H1 (cell line): ENCODE measurements around the gene NADSYN1. TPM values are rescaled to one million over a fixed set of nuclear protein-coding genes. Genes with fewer than 3 reads are reported as not detected.

Experiments
- CTCF ChIA-PET: fragments of 300-600 bp; sonication (Branson Sonifier 250); formaldehyde crosslinking; loops from one replicate; lab custom pipeline; 2021; ENCODE audit not compliant: partially characterized antibody; lab: Charles Lee
- POLR2A ChIA-PET: fragments of 300-600 bp; sonication (Branson Sonifier 250); formaldehyde crosslinking; loops from one replicate; lab custom pipeline; 2021; ENCODE audit warnings: inconsistent platforms; ENCODE audit not compliant: partially characterized antibody; lab: Charles Lee
- DNase-seq, 2 experiments: peaks; one replicate each; pipeline versions ENCODE4 v3.0.0 to v3.0.0-alpha.2; 2010 to 2022; ENCODE audit warnings: low spot score in 2 of 2, low read depth in 1 of 2, mixed read lengths in 1 of 2
- FAIRE-seq: peaks from 2 replicates; lab custom pipeline; 2011; peaks lifted over from hg19 to GRCh38; lab: Jason Lieb, UNC
- H2AFZ ChIP-seq: 2 replicates; pipeline ENCODE4 v1.8.1; 2012; ENCODE audit warnings: low read length, inconsistent platforms
- H2AK5ac ChIP-seq: 2 replicates; pipeline ENCODE4 v1.6.1; 2013; ENCODE audit warnings: low read depth, low read length
- H2BK120ac ChIP-seq: replicated peaks from 2 replicates; pipeline ENCODE3; 2013; ENCODE audit warnings: low read depth, low read length, inconsistent platforms
- H2BK12ac ChIP-seq: 2 replicates; pipeline ENCODE4 v1.6.1; 2013; ENCODE audit warnings: low read depth, low read length
- H2BK15ac ChIP-seq: 2 replicates; pipeline ENCODE4 v1.6.1; 2013; ENCODE audit warnings: low read length
- H2BK20ac ChIP-seq: 2 replicates; pipeline ENCODE4 v1.6.1; 2013; ENCODE audit warnings: low read length
- H2BK5ac ChIP-seq: 2 replicates; pipeline ENCODE4 v1.6.1; 2013; ENCODE audit warnings: low read depth, low read length
- H3K14ac ChIP-seq: 2 replicates; pipeline ENCODE4 v1.6.1; 2013; ENCODE audit warnings: inconsistent platforms; ENCODE audit not compliant: insufficient read length
- H3K18ac ChIP-seq: 2 replicates; pipeline ENCODE4 v1.6.1; 2013; ENCODE audit warnings: low read length; ENCODE audit errors: extremely low read depth
- H3K23ac ChIP-seq: 2 replicates; pipeline ENCODE4 v1.6.1; 2013; ENCODE audit warnings: inconsistent platforms; ENCODE audit not compliant: insufficient read length
- H3K23me2 ChIP-seq: 2 replicates; pipeline ENCODE4 v1.6.1; 2013; ENCODE audit warnings: low read depth, low read length
- H3K27ac ChIP-seq: 2 replicates; pipeline ENCODE4 v1.6.1; 2011; ENCODE audit warnings: low read depth, low read length, inconsistent platforms
- H3K27me3 ChIP-seq, 4 experiments: replicated peaks in 1 of 4; 1 replicate in 1 of 4; 2 replicates in 3 of 4; pipeline versions ENCODE4 v1.6.1 to v1.8.1; 2011 to 2013; ENCODE audit warnings: low read length in 3 of 4, mild to moderate bottlenecking in 3 of 4, inconsistent platforms in 2 of 4, mixed read lengths in 2 of 4, moderate library complexity in 1 of 4; ENCODE audit not compliant: control insufficient read depth in 3 of 4, insufficient read depth in 3 of 4; ENCODE audit errors: extremely low read depth in 1 of 4
- H3K36me3 ChIP-seq, 4 experiments: 2 replicates each; pipeline versions ENCODE4 v1.6.1 to v1.8.1; 2011 to 2013; ENCODE audit warnings: mild to moderate bottlenecking in 4 of 4, low read length in 3 of 4, moderate library complexity in 2 of 4, control low read depth in 1 of 4, inconsistent platforms in 1 of 4; ENCODE audit not compliant: insufficient read depth in 4 of 4, control insufficient read depth in 2 of 4
- H3K4ac ChIP-seq: replicated peaks from 2 replicates; pipeline ENCODE3; 2013; ENCODE audit warnings: low read length, low read depth, mixed read lengths, inconsistent platforms; ENCODE audit not compliant: insufficient read length
- H3K4me1 ChIP-seq, 4 experiments: replicated peaks in 1 of 4; 1 replicate in 1 of 4; 2 replicates in 3 of 4; pipeline versions ENCODE4 v1.6.1 to v1.8.1; 2011 to 2013; ENCODE audit warnings: low read length in 3 of 4, inconsistent platforms in 2 of 4, mixed read lengths in 1 of 4; ENCODE audit not compliant: insufficient read depth in 4 of 4, control insufficient read depth in 3 of 4
- H3K4me2 ChIP-seq, 2 experiments: 2 replicates each; pipeline versions ENCODE4 v1.6.1 to v1.8.1; 2011 to 2013; ENCODE audit warnings: low read depth in 2 of 2, low read length in 2 of 2, control low read depth in 1 of 2, inconsistent platforms in 1 of 2, mild to moderate bottlenecking in 1 of 2; ENCODE audit not compliant: insufficient read depth in 1 of 2
- H3K4me3 ChIP-seq, 4 experiments: fragments of 200-600, 300-600 bp in 1 of 4; sonication (generic), shearing (Covaris generic), sonication (Bioruptor Twin) in 1 of 4; 2 replicates each; pipeline versions ENCODE4 v1.5.1 to v1.8.1; 2011 to 2016; ENCODE audit warnings: low read length in 4 of 4, low read depth in 3 of 4, control low read depth in 2 of 4, inconsistent platforms in 2 of 4, mild to moderate bottlenecking in 2 of 4, mixed read lengths in 1 of 4, moderate library complexity in 1 of 4; ENCODE audit not compliant: insufficient read depth in 2 of 4; ENCODE audit errors: extremely low read depth in 1 of 4
- H3K56ac ChIP-seq: replicated peaks from 2 replicates; pipeline ENCODE3; 2013; ENCODE audit warnings: low read depth, mild to moderate bottlenecking, mixed read lengths, low read length, inconsistent platforms; ENCODE audit not compliant: insufficient read length
- H3K79me1 ChIP-seq: 2 replicates; pipeline ENCODE4 v1.6.1; 2013; ENCODE audit warnings: low read depth, low read length, control low read depth
- H3K79me2 ChIP-seq, 2 experiments: 2 replicates each; pipeline versions ENCODE4 v1.6.1 to v1.8.1; 2012 to 2013; ENCODE audit warnings: low read length in 2 of 2, mild to moderate bottlenecking in 2 of 2, inconsistent platforms in 1 of 2; ENCODE audit not compliant: insufficient read depth in 2 of 2, control insufficient read depth in 1 of 2
- H3K9ac ChIP-seq, 4 experiments: replicated peaks in 1 of 4; 1 replicate in 1 of 4; 2 replicates in 3 of 4; pipeline versions ENCODE4 v1.6.1 to v1.8.1; 2011 to 2013; ENCODE audit warnings: low read depth in 3 of 4, low read length in 3 of 4, control low read depth in 2 of 4, mild to moderate bottlenecking in 2 of 4, moderate library complexity in 2 of 4, inconsistent platforms in 1 of 4; ENCODE audit errors: extremely low read depth in 1 of 4
- H3K9me3 ChIP-seq, 2 experiments: 2 replicates each; pipeline versions ENCODE4 v1.6.1 to v1.8.1; 2012 to 2013; ENCODE audit warnings: mild to moderate bottlenecking in 2 of 2, moderate library complexity in 2 of 2, control low read depth in 1 of 2, inconsistent platforms in 1 of 2, low read depth in 1 of 2, low read length in 1 of 2, mixed read lengths in 1 of 2; ENCODE audit not compliant: insufficient read depth in 2 of 2
- H4K20me1 ChIP-seq, 2 experiments: replicated peaks in 1 of 2; 2 replicates each; pipeline versions ENCODE3 to v1.8.1; 2011 to 2013; ENCODE audit warnings: inconsistent platforms in 2 of 2, low read length in 2 of 2, mild to moderate bottlenecking in 1 of 2; ENCODE audit not compliant: insufficient read depth in 2 of 2, control insufficient read depth in 1 of 2
- H4K5ac ChIP-seq: 2 replicates; pipeline ENCODE4 v1.6.1; 2013; ENCODE audit warnings: low read length, low read depth, mixed read lengths, inconsistent platforms; ENCODE audit not compliant: insufficient read length
- H4K8ac ChIP-seq: 2 replicates; pipeline ENCODE4 v1.8.0; 2013; ENCODE audit warnings: mild to moderate bottlenecking, moderate library complexity, low read length, inconsistent platforms; ENCODE audit not compliant: insufficient read depth; ENCODE audit errors: extremely low read depth
- H4K91ac ChIP-seq: replicated peaks from 2 replicates; pipeline ENCODE3; 2013; ENCODE audit warnings: low read length, mixed read lengths, inconsistent platforms; ENCODE audit not compliant: insufficient read length
- BRCA1 ChIP-seq: IDR thresholded peaks from 2 replicates; pipeline ENCODE4 v1.6.1; 2012; ENCODE audit warnings: low read depth, low read length, improper control_type of control experiment
- CHD1 ChIP-seq: IDR thresholded peaks from 2 replicates; pipeline ENCODE4 v1.6.1; 2012; ENCODE audit warnings: low read depth, low read length, improper control_type of control experiment
- HDAC2 ChIP-seq, 2 experiments: fragments of 300-600 bp in 1 of 2; sonication (generic) in 1 of 2; IDR thresholded peaks; 2 replicates each; pipeline ENCODE4 v1.6.1; 2011 to 2012; ENCODE audit warnings: low read depth in 2 of 2, low read length in 2 of 2, mild to moderate bottlenecking in 2 of 2, moderate library complexity in 2 of 2, borderline replicate concordance in 1 of 2, inconsistent platforms in 1 of 2
- JUND ChIP-seq: IDR thresholded peaks from 2 replicates; pipeline ENCODE4 v1.6.1; 2011; ENCODE audit warnings: mild to moderate bottlenecking, improper control_type of control experiment, low read length
- KDM1A ChIP-seq: fragments of 200-600, 300-600 bp; sonication (generic); IDR thresholded peaks from 2 replicates; pipeline ENCODE4 v1.7.1; 2016; ENCODE audit warnings: mild to moderate bottlenecking, low read length, borderline replicate concordance
- MAFK ChIP-seq: IDR thresholded peaks from 2 replicates; pipeline ENCODE4 v1.6.1; 2012; ENCODE audit warnings: low read depth, mild to moderate bottlenecking, improper control_type of control experiment, low read length
- POLR2AphosphoS5 ChIP-seq: IDR thresholded peaks from 2 replicates; pipeline ENCODE4 v1.6.1; 2011; ENCODE audit warnings: low read depth, low read length
- POU5F1 ChIP-seq: IDR thresholded peaks from 2 replicates; pipeline ENCODE4 v1.6.1; 2011; ENCODE audit warnings: low read depth, mild to moderate bottlenecking, low read length, moderate library complexity
- SAP30 ChIP-seq: fragments of 300-600 bp; sonication (generic); IDR thresholded peaks from 2 replicates; pipeline ENCODE4 v1.7.1; 2012; ENCODE audit warnings: low read length, moderate library complexity, mild to moderate bottlenecking, inconsistent platforms; ENCODE audit not compliant: insufficient read depth, insufficient replicate concordance
- SP1 ChIP-seq: IDR thresholded peaks from 2 replicates; pipeline ENCODE4 v1.6.1; 2011; ENCODE audit warnings: low read depth, low read length
- TAF1 ChIP-seq: IDR thresholded peaks from 2 replicates; pipeline ENCODE4 v1.6.1; 2011; ENCODE audit warnings: mild to moderate bottlenecking, low read depth, low read length
- WGBS, 2 experiments: shearing (Covaris generic) in 1 of 2; methylation state at CpG; one replicate each; pipeline versions ENCODE4 v1.1.6 to v1.1.7; 2013 to 2015; ENCODE audit warnings: low lambda C conversion rate in 2 of 2, mixed read lengths in 2 of 2, inconsistent platforms in 1 of 2, low coverage in 1 of 2, missing lambda C conversion rate in 1 of 2; ENCODE audit not compliant: insufficient replicate concordance in 2 of 2, insufficient coverage in 1 of 2, insufficient read length in 1 of 2; ENCODE audit errors: extremely low coverage in 1 of 2, missing lambda C conversion rate in 1 of 2; 5-methylcytosine and 5-hydroxymethylcytosine counted together
- polyA plus RNA-seq, 7 experiments: library from polyadenylated mRNA; depleted of rRNA in 3 of 7; stranded (reverse) in 5 of 7; unstranded in 2 of 7; fragments of >200 nt in 5 of 7; fragments of 200-250 nt in 2 of 7; gene quantifications; 1 replicate in 5 of 7; 2 replicates in 1 of 7; 4 replicates in 1 of 7; pipeline versions ENCODE4 v1.2.1 to v1.2.3, GENCODE V29; 2011 to 2013; ENCODE audit warnings: missing spikeins in 2 of 7, mixed read lengths in 2 of 7
- total RNA-seq: library from RNA; stranded (reverse); fragmentation: NEBNext Ultra II Directional; extraction: Animal tissue kit (Norgen Biotek cat#: 25700); gene quantifications from 2 replicates; pipeline ENCODE4 v1.2.1, GENCODE V29; 2021
- TF ChIP-seq, protein P1 (sequence below): IDR thresholded peaks from 2 replicates; pipeline ENCODE4 v1.6.1; 2012; ENCODE audit warnings: inconsistent platforms

The NADSYN1 gene
- total and polyA plus RNA-seq, 2 of the 8 experiments (the other 6 are each of a cell fraction or from before 2014, with no cell fraction given) = 38.3 to 38.6 TPM

DNA sequence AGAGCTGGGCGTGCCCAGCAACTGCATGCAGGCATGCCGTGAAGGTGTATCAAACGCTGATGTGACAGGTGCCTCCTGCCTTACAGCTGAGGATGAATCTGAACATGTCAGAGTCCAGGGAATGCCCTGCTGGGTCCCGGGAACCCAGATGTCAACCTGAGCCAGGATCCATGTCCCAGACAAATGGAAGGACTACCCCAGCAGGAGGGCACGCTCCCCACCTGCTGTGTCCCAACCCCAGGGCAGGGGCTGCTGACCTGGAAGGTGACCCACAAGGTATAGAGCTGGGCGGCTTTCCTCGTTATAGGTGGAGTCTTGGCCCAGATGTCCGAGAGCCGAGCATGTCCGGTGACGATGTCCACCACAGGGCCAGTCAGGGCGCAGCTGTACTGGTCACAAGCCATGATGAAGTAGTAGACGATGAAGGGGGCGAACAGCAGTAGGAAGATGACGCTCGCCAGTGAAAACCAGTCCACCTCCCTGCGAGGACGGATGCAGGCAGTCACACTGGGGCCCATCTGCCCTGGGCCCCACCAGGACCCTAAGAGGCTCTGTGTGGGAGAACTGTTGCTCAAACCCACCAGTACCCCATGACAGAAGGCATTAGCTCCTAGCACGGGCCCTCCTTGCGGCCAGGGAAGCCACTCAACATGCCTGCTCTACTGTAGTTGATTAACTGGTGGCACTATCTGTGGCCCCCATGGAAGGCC lies 9.1 kb upstream of the NADSYN1 start:
- 0 out of 2 replicates have a peak overlapping the region, but pooled peaks have one; percentile 9 for H4K8ac ChIP-seq
- no peak overlapping the region for H2BK120ac ChIP-seq
- no peak overlapping the region for H3K4me2 ChIP-seq
- H3K18ac ChIP-seq = no peak overlapping the region
- FAIRE-seq = no peak
- H3K36me3 ChIP-seq = peaks cover 45 to 84% (median 65%) of the 10 kb centered on the region in 4 experiments
- H4K91ac ChIP-seq = no peak overlapping the region
- H4K5ac ChIP-seq = no peak overlapping the region
- no peak overlapping the region for H2AK5ac ChIP-seq
- no peak overlapping the region for H2BK20ac ChIP-seq
- CTCF ChIA-PET = interaction anchor here (0.7 to 1.7 kb wide), 2 partner anchors 18 to 647 kb away, joined by 3 to 5 read pairs; no protein-coding TSS in a partner anchor
- H3K79me2 ChIP-seq = peaks cover 0 to 32% of the 10 kb centered on the region in 2 experiments; a peak in 3 of 4 replicates
- no peak overlapping the region for H2BK12ac ChIP-seq
- no peak for DNase-seq
- H3K14ac ChIP-seq = no peak overlapping the region
- H3K27me3 ChIP-seq = no peaks in the 10 kb centered on the region
- POLR2A ChIA-PET = no interaction called here
- no peak overlapping the region for H2BK15ac ChIP-seq
- H3K56ac ChIP-seq = no peak overlapping the region
- no peak overlapping the region for H3K23ac ChIP-seq
- H3K4ac ChIP-seq = no peak overlapping the region
- H3K79me1 ChIP-seq = peaks cover 15% of the 10 kb centered on the region
- no peaks in the 10 kb centered on the region for H3K9me3 ChIP-seq
- H3K27ac ChIP-seq = no peak overlapping the region
- WGBS, 2 experiments = 91% methylated on average over 15 of the region's 20 CpGs; no CpG with 5 or more reads in 1 of the 2 experiments
- H3K4me3 ChIP-seq = no peak overlapping the region
- H2AFZ ChIP-seq = no peak overlapping the region
- no peak overlapping the region for H3K9ac ChIP-seq
- no peak overlapping the region for H2BK5ac ChIP-seq
- H3K4me1 ChIP-seq = peaks cover 0 to 9% (median 2%) of the 10 kb centered on the region in 4 experiments; a peak in 3 of 7 replicates
- H4K20me1 ChIP-seq = peaks cover 7 to 37% of the 10 kb centered on the region in 2 experiments
- peaks cover 16% of the 10 kb centered on the region for H3K23me2 ChIP-seq
- TF ChIP-seq POLR2AphosphoS5 = no peak
- no peak for TF ChIP-seq SP1
- no peak for TF ChIP-seq MAFK
- no peak for TF ChIP-seq KDM1A
- no peak for TF ChIP-seq TAF1
- TF ChIP-seq BRCA1 = no peak
- TF ChIP-seq, protein P1, sequence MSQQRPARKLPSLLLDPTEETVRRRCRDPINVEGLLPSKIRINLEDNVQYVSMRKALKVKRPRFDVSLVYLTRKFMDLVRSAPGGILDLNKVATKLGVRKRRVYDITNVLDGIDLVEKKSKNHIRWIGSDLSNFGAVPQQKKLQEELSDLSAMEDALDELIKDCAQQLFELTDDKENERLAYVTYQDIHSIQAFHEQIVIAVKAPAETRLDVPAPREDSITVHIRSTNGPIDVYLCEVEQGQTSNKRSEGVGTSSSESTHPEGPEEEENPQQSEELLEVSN = no peak
- no peak for TF ChIP-seq CHD1
- no peak for TF ChIP-seq SAP30
- TF ChIP-seq JUND = no peak
- TF ChIP-seq POU5F1 = no peak
- TF ChIP-seq HDAC2 (IDR thresholded peaks at IDR 0.05; ENCODE audit: borderline replicate concordance in 1 of 2, low read depth in 2 of 2, low read length in 2 of 2) = no peak
